Kidney (tissue), 14 donors: Measurements from ENCODE around the gene DIPK1C. TPM values are rescaled to one million over a fixed set of nuclear protein-coding genes. Genes with fewer than 3 reads are reported as not detected.

Source experiments
- DNase-seq, 5 donors: peaks; one replicate each; pipeline ENCODE4 v3.0.0-alpha.2; 2013 to 2020
- FAIRE-seq: peaks from 2 replicates; lab custom pipeline; 2012; peaks lifted over from hg19 to GRCh38; lab: Jason Lieb, UNC
- H3K27ac ChIP-seq, 2 donors: one replicate each; pipeline ENCODE4 v1.7.0; 2013; ENCODE audit warnings: low read depth in 2 of 2, low read length in 2 of 2, inconsistent platforms in 1 of 2
- H3K27me3 ChIP-seq: one replicate; pipeline ENCODE4 v1.7.1; 2013; ENCODE audit warnings: low read length, inconsistent platforms; ENCODE audit not compliant: control insufficient read depth, insufficient read depth
- H3K36me3 ChIP-seq, 3 donors: one replicate each; pipeline versions ENCODE4 v1.7.0 to v1.7.1; 2013; ENCODE audit warnings: low read length in 3 of 3, control low read depth in 1 of 3, inconsistent platforms in 1 of 3; ENCODE audit not compliant: insufficient read depth in 3 of 3, control insufficient read depth in 2 of 3
- H3K4me1 ChIP-seq, 3 donors: one replicate each; pipeline versions ENCODE4 v1.7.0 to v1.7.1; 2013; ENCODE audit warnings: low read length in 3 of 3, inconsistent platforms in 1 of 3, low read depth in 1 of 3; ENCODE audit not compliant: control insufficient read depth in 2 of 3, insufficient read depth in 2 of 3
- H3K4me3 ChIP-seq, 3 donors: one replicate each; pipeline versions ENCODE4 v1.7.0 to v1.8.1; 2013; ENCODE audit warnings: low read length in 3 of 3, control low read depth in 1 of 3, inconsistent platforms in 1 of 3
- H3K9ac ChIP-seq, 3 donors: one replicate each; pipeline versions ENCODE4 v1.7.0 to v1.7.1; 2013; ENCODE audit warnings: low read length in 3 of 3, control low read depth in 1 of 3, inconsistent platforms in 1 of 3
- H3K9me3 ChIP-seq, 3 donors: one replicate each; pipeline versions ENCODE4 v1.7.0 to v1.7.1; 2013; ENCODE audit warnings: low read length in 3 of 3, control low read depth in 1 of 3, inconsistent platforms in 1 of 3; ENCODE audit not compliant: control insufficient read depth in 2 of 3, insufficient read depth in 1 of 3
- intact Hi-C: fragments of 100-400 bp; cut with DNase I; formaldehyde crosslinking; loops from one replicate; pipeline ENCODE4 v1.11.1; 2022
- polyA plus RNA-seq: library from polyadenylated mRNA; stranded (reverse); fragments of 350-450 nt; fragmentation: Illumina TruSeq; extraction: RNeasy Lipid Tissue Mini Kit (QIAGEN cat#74804); gene quantifications from one replicate; pipeline ENCODE4 v1.2.3, GENCODE V29; 2014; ENCODE audit warnings: low read depth, low replicate concordance; ENCODE audit not compliant: insufficient read depth
- total RNA-seq: library from RNA; stranded (reverse); fragmentation: NEBNext Ultra II Directional; extraction: Animal tissue kit (Norgen Biotek cat#: 25700); gene quantifications from one replicate; pipeline ENCODE4 v1.2.1, GENCODE V29; 2021
- TF ChIP-seq, protein P1 (sequence below): IDR thresholded peaks from 3 replicates; pipeline ENCODE4 v1.5.1; 2012; ENCODE audit warnings: mild to moderate bottlenecking, moderate library complexity, borderline replicate concordance; ENCODE audit not compliant: insufficient read depth; ENCODE audit errors: extremely low read depth
- donor health status: control.
- donor health status: control.
- donor health status: control.
- donor health status: control.
- donor health status: control.
- donor health status: DM: yes; HTN: yes; CAD: no.
- donor health status: Normal renal cell carcinoma (clear cell type).

The DIPK1C gene
- total and polyA plus RNA-seq, 2 donors from 2014 or later, result 0.09 TPM; not detected in 1

DNA sequence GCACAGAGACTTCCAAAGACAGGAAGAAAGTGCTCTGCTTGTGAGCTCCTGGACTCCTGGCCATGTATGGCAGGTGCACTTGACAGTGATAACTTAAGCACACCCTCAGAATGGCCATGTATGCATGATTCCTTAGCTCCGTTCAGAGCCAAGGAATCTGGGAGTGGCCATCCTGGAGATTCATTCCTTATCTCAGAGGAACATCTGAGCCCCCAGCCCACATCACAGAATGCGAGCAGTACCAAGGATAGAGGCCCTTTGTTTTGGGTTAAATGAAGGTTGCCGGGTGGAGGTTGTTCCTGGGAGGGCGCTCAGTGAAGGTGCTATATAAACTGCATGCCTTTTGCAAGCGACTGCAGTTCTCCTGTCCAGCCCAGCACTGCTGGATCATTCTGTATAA, 26.9 kb downstream of the DIPK1C start:
- TF ChIP-seq, protein P1, sequence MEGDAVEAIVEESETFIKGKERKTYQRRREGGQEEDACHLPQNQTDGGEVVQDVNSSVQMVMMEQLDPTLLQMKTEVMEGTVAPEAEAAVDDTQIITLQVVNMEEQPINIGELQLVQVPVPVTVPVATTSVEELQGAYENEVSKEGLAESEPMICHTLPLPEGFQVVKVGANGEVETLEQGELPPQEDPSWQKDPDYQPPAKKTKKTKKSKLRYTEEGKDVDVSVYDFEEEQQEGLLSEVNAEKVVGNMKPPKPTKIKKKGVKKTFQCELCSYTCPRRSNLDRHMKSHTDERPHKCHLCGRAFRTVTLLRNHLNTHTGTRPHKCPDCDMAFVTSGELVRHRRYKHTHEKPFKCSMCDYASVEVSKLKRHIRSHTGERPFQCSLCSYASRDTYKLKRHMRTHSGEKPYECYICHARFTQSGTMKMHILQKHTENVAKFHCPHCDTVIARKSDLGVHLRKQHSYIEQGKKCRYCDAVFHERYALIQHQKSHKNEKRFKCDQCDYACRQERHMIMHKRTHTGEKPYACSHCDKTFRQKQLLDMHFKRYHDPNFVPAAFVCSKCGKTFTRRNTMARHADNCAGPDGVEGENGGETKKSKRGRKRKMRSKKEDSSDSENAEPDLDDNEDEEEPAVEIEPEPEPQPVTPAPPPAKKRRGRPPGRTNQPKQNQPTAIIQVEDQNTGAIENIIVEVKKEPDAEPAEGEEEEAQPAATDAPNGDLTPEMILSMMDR, result no peak
- intact Hi-C loops, result no loop called here
- Histone ChIP-seq H3K9me3 (peaks cover 0 to under 1% (median 0%) of the 10 kb centered on the region in 3 donors), H3K9ac (no peak overlapping the region), H3K27me3 (no peaks in the 10 kb centered on the region), H3K4me3 (no peak overlapping the region), H3K4me1 (no peaks in the 10 kb centered on the region), H3K27ac (no peak overlapping the region), H3K36me3 (no peaks in the 10 kb centered on the region)
- DNase-seq, result no peak
- FAIRE-seq, result no peak

DNA sequence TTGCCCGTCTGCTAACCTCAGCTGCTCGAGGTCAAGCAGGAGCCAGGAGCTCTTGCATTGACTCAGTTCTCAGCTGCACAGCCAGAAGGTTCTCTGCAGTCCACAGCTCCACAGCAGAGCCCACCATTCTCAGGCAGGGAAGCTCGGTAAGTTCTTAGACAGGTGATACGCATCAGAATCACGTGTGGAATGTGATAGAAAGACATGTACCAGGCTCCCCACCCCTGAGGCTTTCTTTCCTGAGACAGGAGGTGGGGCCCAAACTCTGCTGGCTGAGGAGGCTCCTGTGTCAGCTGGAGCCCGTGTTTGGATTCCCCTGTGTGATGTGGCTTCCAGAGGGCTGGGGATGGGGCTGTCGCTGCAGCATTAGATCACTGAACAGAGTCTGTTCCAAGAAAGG, 28.0 kb downstream of the DIPK1C start:
- Histone ChIP-seq H3K4me3 (no peak overlapping the region), H3K27me3 (no peaks in the 10 kb centered on the region), H3K9me3 (peaks cover 0 to 3% (median 0%) of the 10 kb centered on the region in 3 donors), H3K36me3 (no peaks in the 10 kb centered on the region), H3K4me1 (no peaks in the 10 kb centered on the region), H3K27ac (no peak overlapping the region), H3K9ac (no peak overlapping the region)
- no peak for DNase-seq
- intact Hi-C loops, result no loop called here
- TF ChIP-seq, protein P1, result no peak
- FAIRE-seq, result no peak

DNA sequence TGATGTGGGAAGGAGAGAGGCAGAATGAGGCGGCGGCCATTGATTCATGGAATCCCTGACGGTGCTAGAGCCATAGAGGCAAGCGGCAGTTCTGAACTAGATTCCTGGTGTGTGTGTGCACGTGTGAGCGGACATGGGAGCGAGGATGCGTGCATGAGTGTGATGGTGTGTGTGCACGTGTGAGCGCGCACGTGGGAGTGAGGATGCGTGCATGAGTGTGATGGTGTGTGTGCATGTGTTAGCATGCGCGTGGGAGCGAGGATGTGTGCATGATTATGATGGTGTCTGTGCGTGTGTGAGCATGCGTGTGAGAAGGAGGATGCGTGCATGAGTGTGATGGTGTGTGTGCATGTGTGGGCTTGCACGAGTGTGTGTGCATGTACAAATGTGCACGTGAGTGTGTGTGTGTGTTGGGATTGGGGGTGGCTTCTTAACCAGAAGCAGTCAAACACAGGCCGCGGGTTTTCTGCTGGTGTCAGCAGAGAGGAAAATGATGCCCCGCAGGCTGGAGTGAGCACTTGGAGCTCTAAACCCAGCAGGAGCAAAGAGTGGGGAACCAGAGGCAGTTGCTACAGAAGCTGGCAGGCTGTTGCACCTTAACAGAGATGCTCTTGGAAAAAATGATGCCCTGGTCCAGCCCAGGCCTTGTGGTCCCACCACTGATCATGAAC, 29.5 kb downstream of the DIPK1C start:
- no peak for DNase-seq
- Histone ChIP-seq H3K4me3 (no peak overlapping the region), H3K4me1 (no peaks in the 10 kb centered on the region), H3K9me3 (peaks cover 0 to 3% (median 0%) of the 10 kb centered on the region in 3 donors), H3K27ac (no peak overlapping the region), H3K27me3 (no peaks in the 10 kb centered on the region), H3K36me3 (no peaks in the 10 kb centered on the region), H3K9ac (no peak overlapping the region)
- intact Hi-C loops, result no loop called here
- TF ChIP-seq, protein P1, result no peak
- no peak for FAIRE-seq

GRCh38 chr18:74425876-74426275, 31.2 kb downstream of the DIPK1C start:
- intact Hi-C loops, result no loop called here
- FAIRE-seq, result no peak

More at GRCh38 chr18:74425876-74426275, 31.2 kb downstream of the DIPK1C start:
- no peak for DNase-seq
- Histone ChIP-seq H3K9me3 (peaks cover 0 to 3% (median 0%) of the 10 kb centered on the region in 3 donors), H3K36me3 (no peaks in the 10 kb centered on the region), H3K9ac (no peak overlapping the region), H3K4me1 (no peaks in the 10 kb centered on the region), H3K4me3 (no peak overlapping the region), H3K27ac (no peak overlapping the region), H3K27me3 (no peaks in the 10 kb centered on the region)
- TF ChIP-seq, protein P1, result no peak
